Non-pigmented ciliary epithelial cell (primary cell): ENCODE data around the gene STX4.

Source experiments
- DNase-seq: peaks from one replicate; pipeline ENCODE4 v3.0.0-alpha.2; 2010; ENCODE audit warnings: low read depth

STX4 gene

DNA sequence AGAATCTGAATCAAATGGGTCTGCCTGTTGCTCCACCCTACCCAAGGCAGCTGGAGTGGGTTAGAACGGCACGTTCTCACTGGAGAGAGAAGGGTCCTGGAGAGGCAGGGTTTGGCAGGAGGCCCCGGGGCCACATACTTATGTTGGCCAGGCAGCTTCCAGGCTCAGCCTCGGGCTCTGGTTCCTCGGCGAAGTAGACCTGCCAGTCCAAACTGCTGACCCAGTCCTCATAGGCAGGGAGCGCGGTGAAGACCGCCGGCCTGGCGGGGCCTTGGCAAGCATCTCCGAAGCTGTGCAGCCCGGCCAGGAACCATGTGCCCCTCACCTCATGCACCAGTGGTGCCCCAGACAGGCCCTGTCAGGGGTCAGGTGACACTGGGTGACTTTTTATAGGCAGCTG lies 50.6 kb downstream of the STX4 start:
- DNase-seq, result no peak

DNA sequence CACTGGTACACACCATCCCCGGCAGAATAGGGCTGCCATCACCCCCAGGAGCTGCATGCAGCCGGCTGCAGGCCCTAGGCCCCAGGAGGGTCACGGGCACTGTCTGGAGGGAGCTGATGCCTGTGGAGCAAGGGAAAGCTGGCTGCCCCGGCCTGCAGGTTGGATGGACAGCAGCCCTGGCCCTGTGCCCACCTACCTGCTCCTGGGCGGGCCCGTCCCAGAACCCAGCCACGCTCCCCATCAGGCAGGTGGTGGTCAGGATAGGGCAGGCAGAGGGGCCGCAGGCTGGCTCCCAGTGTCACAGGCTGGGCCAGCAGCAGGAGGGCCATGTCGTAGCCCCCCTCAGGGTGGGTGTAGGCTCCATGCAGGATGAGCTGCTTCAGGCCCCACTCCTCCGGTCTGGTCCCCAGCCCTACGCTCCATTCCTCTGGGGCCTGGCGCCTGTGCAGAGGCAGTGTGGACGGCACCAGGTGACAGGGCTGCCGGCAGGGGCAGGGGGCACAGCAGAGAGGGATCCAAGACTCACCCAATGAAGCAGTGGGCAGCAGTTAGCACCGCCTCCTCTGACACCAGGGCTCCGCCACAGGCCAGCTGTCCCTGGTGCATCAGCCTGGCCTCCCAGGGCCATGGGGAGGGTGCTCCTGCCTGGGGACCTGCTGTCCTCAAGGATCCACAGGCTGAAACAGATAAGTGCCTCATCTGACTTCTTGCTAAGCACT lies 51.4 kb downstream of the STX4 start:
- DNase-seq, result no peak

DNA sequence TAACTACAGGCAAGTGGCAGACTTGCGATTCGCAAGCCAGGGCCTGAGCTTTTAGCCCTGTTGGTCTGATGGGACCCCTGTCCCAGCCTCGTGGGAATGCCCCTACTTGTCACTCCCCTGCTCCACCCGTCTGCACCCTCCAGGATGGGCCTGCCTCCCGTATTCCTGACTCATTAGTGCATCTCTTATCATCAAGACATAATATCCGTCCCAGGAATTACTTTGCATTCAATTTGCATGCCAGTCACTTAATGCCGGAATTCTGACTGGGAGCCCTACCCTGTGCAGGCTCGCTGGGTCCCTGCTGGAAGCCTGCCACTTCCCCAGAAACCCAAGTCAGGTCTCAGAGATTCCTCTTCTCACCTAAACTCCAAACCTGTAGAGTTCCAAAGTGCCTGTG lies 52.1 kb downstream of the STX4 start:
- DNase-seq, result no peak

DNA sequence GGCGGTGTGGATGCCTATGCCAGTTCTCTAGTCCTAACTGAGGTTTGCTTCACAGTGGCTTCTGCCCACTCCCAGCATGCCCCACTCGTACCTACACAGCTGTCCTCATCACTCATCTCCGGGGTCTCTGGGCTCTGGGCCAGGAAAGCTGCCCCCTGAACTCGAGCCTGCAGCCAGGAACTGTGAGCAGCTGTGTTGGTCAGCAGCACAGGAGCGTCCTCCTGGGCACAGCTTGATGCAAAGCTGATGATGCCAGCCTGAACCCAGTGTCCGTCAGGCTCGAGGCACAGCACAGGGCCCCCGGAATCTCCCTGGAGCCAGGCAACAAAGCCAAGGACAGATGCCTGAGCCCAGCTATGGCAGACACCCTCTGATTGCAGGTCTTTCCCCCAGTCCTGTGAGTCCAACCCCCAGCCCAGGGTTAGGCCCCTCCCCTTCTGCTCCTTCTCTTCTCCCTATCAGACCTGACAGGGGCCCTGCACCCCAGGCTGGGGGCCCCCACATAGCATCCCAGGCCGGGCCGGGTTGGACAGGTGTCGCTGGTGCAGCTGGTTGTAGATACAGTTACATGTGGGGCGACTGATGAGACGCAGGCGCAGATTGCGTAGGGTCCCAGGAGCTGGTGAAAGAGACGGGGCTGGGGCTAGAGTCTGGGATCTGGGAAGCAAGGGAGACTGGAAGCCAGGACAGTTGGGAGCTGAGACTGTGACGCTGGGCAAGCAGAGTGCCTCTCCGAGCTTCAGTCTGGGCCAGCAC lies 52.7 kb downstream of the STX4 start:
- DNase-seq, result no peak

DNA sequence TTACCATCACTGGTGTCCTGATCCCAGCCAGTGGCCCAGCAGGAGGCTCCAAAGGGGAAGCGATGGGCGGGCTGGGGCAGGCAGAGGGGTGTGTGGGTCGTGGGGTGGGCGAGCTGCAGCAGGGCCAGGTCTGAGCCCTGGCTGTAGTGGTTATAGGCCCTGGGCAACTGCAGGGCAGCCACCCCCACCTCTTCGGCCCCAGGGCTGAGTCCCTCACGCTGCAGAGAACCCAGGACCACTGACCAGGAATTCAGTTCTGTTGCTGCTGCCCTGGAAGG lies 53.2 kb downstream of the STX4 start:
- DNase-seq, result no peak

DNA sequence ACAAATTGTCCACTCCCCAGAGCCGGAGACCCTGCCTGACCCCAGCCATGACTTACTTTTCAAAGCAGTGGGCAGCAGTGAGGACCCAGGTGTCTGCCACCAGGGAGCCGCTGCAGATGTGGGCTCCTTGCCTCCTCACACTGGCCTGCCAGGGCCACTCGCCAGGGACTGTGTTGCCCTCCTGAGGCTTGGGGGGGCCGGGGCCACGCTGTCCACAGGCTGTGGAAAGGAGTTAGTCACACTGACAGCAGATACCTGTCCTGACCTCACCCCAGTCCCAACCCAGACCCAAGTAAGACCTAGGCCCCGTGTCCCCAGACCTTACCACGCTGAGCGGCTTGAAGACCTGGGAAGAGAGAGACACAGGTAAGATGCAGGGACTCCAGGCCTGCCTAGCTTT lies 54.1 kb downstream of the STX4 start:
- DNase-seq, result no peak

GRCh38 chr16:31087971-31088370 lies 54.6 kb downstream of the STX4 start:
- no peak for DNase-seq

DNA sequence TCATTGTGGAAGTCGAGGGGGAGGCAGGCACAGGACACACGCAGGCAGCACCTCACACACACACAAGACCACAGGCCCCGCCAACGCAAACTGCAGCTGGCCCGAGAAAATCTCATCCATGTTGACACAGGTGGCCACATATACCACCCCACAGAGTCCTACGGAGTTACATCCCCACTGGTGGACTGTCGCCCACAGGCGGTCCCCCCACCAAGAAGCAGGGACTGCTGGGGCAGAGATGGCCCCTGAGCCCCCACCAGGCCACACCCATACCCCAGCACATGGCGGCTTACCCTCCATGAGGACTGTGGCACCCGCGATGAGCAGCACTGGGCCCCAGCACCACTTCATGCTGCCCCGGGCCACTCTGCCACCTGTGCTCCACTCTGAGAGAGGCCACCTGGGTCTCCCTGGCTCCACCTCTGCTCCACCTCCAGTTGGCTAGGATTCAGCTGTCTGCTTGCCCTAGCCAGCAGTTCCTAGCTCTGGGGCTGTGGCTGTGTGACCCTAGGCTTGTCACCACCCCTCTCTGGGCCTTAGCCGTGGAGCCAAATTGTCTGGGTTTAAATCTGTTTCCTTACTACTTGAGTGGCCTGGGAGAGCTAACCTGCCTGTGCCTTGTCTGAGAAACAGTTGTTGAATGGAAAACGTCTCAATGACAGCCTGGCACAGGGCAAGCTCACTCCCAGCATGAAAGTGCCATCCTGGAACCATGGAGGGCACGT lies 55.3 kb downstream of the STX4 start, which contains the start of gene PRSS53:
PRSS53 (minus strand) TSS at position 485 of the 725 bp plus-strand sequence; CDS start at position 351, 134 bp downstream.
- no peak for DNase-seq

DNA sequence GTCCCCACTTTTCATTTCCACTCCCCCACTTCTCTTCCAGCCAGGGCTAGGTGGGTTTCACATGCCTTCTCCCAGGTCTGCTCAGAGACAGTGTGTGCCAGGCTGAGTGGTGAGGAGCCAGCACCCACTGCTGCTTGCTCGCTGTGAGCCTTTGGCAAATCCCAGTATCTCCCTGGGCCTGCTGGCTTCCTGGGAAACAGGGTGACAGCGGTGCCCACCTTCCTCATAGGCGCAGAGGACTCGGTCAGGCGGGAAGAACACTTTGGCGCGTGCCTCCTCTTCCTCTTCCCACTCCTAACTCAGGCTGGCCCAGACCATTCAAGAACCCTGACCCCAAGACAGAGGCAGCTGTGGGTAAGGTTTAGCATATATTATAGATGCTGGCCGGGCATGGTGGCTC lies 55.8 kb downstream of the STX4 start:
- DNase-seq, result no peak
